Muscle layer of duodenum (tissue), 2 donors: Measurements from ENCODE around the gene HEATR3.
A peak's percentile ranks its signal among the peaks of the same experiment; 100 is the strongest.

ENCODE experiments used
- H3K27ac ChIP-seq: one replicate; pipeline ENCODE4 v1.7.0; 2013; ENCODE audit warnings: mild to moderate bottlenecking, low read length
- H3K27me3 ChIP-seq: one replicate; pipeline ENCODE4 v1.7.0; 2013; ENCODE audit warnings: low read depth, mild to moderate bottlenecking, control low read depth, low read length
- H3K36me3 ChIP-seq, 2 donors: one replicate each; pipeline ENCODE4 v1.7.0; 2013; ENCODE audit warnings: low read length in 2 of 2, control low read depth in 1 of 2, mild to moderate bottlenecking in 1 of 2; ENCODE audit not compliant: insufficient read depth in 2 of 2, control insufficient read depth in 1 of 2
- H3K4me1 ChIP-seq, 2 donors: one replicate each; pipeline ENCODE4 v1.7.0; 2013; ENCODE audit warnings: low read length in 2 of 2, mild to moderate bottlenecking in 2 of 2, control low read depth in 1 of 2, moderate library complexity in 1 of 2; ENCODE audit not compliant: insufficient read depth in 2 of 2, control insufficient read depth in 1 of 2
- H3K4me3 ChIP-seq, 2 donors: one replicate each; pipeline ENCODE4 v1.7.0; 2013; ENCODE audit warnings: low read length in 2 of 2, low read depth in 1 of 2, mild to moderate bottlenecking in 1 of 2
- H3K9me3 ChIP-seq, 2 donors: one replicate each; pipeline ENCODE4 v1.7.0; 2013; ENCODE audit warnings: low read length in 2 of 2, control low read depth in 1 of 2, mild to moderate bottlenecking in 1 of 2; ENCODE audit not compliant: control insufficient read depth in 1 of 2
- donor health status: healthy.

The HEATR3 gene

DNA sequence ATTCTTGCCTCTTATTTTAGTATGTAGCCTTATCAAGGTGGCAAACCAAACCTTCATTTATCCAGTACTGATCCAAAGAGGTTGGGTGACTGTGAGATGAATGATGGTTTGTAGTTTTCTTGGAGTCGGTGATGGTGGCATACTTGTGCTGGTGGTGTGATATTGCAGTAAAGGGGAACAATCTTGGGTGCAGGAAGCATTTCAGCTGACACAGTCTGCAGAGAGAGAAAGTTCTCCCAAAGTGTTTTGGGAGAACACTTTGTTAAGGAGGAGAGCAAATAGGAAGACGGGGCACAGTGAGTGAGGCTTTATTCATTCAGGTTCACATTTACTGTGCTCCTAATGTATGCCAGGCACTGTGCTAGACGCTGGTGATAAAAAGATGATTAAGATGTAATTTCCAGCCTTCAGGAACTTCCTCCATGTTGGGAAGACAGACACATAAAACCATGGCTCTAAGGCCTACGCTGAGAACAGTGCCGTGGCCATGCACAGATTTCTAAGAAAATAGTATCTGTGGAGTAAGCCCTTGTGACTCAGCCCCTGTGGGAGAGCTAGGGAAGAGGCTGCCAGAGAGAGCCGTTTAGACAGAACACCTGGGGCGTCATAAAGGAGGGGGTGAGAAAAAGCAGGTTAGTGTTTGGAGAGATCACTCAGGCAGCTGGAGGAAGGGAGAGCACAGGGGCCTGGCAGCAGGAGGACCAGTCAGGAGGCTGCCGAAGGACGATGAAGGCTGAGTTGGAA is 13.8 kb downstream of the HEATR3 start:
- no peaks in the 10 kb centered on the region for H3K4me1 ChIP-seq
- H3K27me3 ChIP-seq: no peaks in the 10 kb centered on the region
- no peak overlapping the region for H3K27ac ChIP-seq
- no peaks in the 10 kb centered on the region for H3K9me3 ChIP-seq
- peaks cover 36 to 43% of the 10 kb centered on the region in 2 donors for H3K36me3 ChIP-seq
- no peak overlapping the region for H3K4me3 ChIP-seq

DNA sequence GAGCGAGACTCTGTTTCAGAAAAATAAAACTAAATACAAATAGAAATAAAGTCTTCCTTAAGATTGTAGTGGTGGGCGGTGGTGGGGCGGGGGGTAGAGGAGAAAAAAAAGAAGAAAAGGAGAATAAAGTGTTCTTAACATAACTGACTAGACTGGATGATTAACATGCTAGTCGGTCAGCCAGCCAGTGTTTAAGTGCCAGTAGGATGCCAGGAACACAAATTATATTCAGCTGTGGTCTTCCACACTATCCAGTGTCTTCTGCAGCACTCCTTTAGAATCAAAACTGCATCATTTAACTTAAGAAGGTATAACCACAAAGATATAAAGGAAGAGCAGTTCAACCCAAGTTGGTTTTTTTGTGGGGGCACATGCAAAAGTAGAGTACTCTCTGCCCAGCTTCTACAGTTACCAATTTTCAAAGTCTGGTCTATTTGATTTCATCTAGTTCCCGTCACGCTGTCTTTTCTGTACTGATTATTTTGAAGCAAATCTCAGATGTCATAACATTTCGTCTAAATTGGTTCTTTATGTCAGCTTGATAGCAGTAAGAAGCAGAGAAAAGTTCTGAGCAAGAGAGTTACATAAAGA is 15.8 kb downstream of the HEATR3 start:
- Histone ChIP-seq H3K4me1 (no peaks in the 10 kb centered on the region), H3K27me3 (no peaks in the 10 kb centered on the region), H3K4me3 (no peak overlapping the region), H3K36me3 (peaks cover 54 to 56% of the 10 kb centered on the region in 2 donors), H3K9me3 (no peaks in the 10 kb centered on the region), H3K27ac (no peak overlapping the region)

DNA sequence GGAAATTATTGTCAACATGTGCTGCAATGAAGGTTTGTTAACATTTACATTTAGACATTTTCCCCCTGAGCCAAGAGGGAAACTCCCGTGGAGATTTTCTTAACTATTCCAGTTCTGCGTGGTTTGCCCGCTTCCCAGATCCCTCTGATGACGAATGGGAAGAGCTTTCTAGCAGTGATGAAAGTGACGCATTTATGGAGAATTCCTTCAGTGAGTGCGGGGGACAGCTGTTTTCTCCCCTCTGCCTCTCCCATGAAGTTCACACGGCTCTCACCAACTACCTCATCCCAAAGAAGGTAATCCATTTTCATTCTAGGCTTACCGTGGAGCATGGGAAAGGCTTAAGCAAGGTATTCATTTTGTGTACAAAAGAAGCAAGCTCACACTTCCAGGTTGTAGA is 18.2 kb downstream of the HEATR3 start:
- H3K27me3 ChIP-seq: no peaks in the 10 kb centered on the region
- no peak overlapping the region for H3K4me3 ChIP-seq
- no peak overlapping the region for H3K27ac ChIP-seq
- H3K4me1 ChIP-seq: no peaks in the 10 kb centered on the region
- H3K9me3 ChIP-seq: no peaks in the 10 kb centered on the region
- H3K36me3 ChIP-seq: peaks cover 58% of the 10 kb centered on the region in 2 donors

DNA sequence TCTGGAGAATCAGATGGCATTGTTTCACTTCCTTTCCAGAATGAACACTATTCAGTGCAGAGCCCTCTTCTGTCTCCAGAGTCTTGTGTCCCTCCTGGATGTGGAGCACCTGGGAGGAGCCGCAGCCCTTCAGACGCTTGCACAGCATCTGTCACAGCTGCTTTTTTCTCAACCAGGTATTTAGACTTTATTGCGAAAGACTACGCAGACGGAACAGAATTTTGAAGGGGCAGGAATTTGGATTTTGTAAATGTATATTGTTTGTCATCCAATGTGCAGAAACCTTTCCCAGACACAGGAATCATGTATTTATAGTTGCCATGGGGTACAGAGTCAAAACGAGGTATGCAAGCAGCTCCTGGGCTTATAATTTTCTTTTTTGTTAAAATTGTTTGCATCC is 20.4 kb downstream of the HEATR3 start:
- no peaks in the 10 kb centered on the region for H3K9me3 ChIP-seq
- no peaks in the 10 kb centered on the region for H3K4me1 ChIP-seq
- H3K27me3 ChIP-seq: no peaks in the 10 kb centered on the region
- H3K4me3 ChIP-seq: no peak overlapping the region
- H3K27ac ChIP-seq: no peak overlapping the region
- H3K36me3 ChIP-seq: peaks cover 50 to 54% of the 10 kb centered on the region in 2 donors

DNA sequence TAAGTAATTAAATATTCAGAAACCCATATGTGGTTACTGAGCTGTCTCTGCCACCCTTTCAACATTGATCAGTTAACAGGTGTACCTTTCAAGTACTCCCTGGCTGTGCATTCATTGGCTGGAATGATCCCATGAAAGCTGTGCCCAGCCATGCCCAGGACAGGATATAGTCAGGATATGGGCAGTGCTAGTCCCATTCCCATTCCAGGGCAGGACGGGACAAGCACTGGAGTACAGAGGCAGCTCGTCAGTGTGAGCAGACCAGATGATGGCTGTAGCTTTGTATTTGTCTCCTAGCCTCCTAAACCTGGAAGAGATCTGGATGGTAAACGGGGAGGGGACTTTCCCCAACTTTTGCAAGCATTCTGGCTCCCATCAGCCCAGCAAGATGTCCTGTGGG is 22.5 kb downstream of the HEATR3 start:
- Histone ChIP-seq H3K4me1 (no peaks in the 10 kb centered on the region), H3K36me3 (peaks cover 47 to 50% of the 10 kb centered on the region in 2 donors), H3K27me3 (no peaks in the 10 kb centered on the region), H3K9me3 (no peaks in the 10 kb centered on the region), H3K27ac (no peak overlapping the region), H3K4me3 (no peak overlapping the region)

DNA sequence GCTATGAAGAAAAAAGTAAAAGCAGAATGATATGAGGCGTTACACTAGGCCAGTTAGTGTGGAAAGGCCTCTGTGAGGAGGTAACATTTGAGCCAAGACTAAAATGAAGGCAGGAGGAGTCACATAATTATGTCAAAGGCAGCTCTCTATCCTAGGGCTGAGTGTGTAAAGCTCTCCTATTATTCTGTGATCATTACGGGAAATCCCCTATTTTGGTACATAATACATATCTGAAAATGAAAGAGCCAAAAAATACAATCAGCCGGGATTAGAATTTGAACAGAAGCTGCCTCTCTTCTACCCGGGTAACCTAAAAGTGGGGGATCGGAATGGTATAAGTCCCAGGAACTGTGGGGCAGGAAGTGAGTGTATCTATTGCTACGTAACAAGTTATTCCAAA is 27.1 kb downstream of the HEATR3 start:
- H3K4me1 ChIP-seq: no peaks in the 10 kb centered on the region
- no peak overlapping the region for H3K27ac ChIP-seq
- H3K36me3 ChIP-seq: peaks cover 11 to 15% of the 10 kb centered on the region in 2 donors
- H3K9me3 ChIP-seq: no peaks in the 10 kb centered on the region
- H3K4me3 ChIP-seq: no peak overlapping the region
- no peaks in the 10 kb centered on the region for H3K27me3 ChIP-seq

DNA sequence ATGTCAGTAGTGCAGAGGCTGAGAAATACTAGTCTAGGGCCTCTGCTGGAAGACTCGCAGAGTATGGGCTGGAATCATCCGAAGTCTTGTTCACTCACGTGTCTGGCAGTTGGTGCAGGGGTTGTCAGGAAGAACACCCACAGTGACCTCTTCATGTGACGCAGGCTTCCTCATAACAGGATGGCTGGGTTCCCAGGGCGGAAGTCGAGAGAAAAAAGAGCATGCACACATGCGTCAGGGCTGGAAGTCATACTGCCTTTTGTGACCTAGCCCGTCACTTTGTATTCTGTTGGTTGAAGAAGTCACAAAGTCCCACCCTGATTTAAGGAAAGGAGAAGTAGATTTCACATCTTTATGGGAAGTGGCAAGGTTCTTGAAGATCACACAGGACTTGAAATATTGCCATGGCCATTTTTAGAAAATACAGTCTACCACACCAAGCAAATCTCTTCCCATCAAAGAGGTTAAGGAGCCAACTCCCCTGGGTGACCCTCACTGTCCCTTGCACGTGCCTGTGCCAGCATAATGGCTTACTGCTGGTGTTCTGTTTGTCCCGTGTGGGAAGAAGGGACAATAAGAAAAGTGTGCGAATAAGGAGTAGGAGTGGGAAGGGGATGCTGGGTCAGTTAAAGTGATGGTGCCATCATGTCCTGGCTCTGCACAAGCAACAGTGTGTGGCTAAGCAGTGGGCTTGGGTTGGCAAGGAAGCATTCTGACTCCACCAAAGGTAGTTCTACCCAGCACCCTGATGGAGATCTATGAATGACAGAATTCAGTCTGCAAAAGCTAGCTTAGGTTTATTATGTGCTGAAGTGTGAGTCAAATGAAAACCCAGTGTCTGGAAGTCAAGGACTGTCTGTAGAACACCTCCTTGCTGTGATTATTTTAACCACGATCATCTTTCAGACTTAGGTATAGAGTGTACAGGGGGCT is 28.1 kb downstream of the HEATR3 start:
- Histone ChIP-seq H3K27me3 (no peaks in the 10 kb centered on the region), H3K36me3 (peaks cover 5 to 8% of the 10 kb centered on the region in 2 donors), H3K9me3 (no peaks in the 10 kb centered on the region), H3K27ac (peak overlapping the region; percentile 57), H3K4me3 (no peak overlapping the region), H3K4me1 (no peaks in the 10 kb centered on the region)

DNA sequence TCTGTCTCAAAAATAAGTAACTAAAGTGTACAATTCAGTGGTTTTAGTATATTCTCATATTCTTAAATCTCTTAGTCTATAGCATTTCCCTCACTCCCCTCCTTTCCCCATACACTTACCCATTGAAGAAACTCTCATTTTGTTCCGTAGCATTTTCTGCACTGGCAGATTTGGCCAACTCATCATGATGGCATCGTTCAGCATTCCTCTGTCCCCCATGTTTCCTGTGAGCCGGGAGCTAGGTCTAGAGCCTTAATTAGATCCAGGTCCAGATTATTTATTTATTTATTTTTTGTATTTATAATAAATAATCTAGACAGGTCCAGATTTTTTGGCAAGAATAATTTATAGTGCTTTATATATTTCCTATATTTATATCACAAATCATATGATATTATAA is 31.0 kb downstream of the HEATR3 start:
- no peaks in the 10 kb centered on the region for H3K27me3 ChIP-seq
- no peak overlapping the region for H3K27ac ChIP-seq
- no peaks in the 10 kb centered on the region for H3K4me1 ChIP-seq
- H3K9me3 ChIP-seq: no peaks in the 10 kb centered on the region
- H3K36me3 ChIP-seq: peaks cover 8 to 24% of the 10 kb centered on the region in 2 donors
- H3K4me3 ChIP-seq: no peak overlapping the region

DNA sequence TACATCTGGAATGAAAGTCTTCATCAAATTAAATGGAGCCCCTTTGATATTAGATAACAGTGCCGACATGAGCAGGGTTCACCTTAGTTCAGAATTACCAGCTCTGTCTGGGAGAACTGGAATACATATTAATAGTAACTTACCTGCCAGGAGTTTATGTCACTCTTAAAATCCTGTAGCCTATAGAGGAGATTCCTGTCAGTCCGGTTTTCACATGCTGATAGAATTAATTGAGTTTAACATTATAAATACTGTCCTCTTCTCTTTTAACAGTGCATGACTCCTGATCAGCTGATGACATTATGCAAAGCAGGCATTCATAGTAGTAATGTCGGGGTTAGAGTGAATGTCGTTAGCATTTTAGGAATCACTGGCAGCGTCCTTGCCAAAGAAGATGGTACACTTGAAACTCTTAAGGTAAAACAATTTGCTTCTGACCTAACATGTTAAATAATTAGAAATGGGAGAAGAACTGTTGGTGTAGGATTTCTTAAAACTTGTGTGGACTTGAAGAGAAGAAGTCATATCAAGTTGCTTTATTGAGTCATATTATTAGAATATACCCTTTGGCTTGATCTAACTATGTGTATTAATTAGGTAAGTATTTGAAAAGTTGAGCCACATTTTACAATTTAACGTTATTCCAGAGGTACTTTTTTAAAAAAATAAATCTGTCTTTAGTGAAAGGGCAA is 34.3 kb downstream of the HEATR3 start:
- Histone ChIP-seq H3K4me1 (no peaks in the 10 kb centered on the region), H3K36me3 (peaks cover 22 to 52% of the 10 kb centered on the region in 2 donors), H3K27ac (no peak overlapping the region), H3K27me3 (no peaks in the 10 kb centered on the region), H3K9me3 (no peaks in the 10 kb centered on the region), H3K4me3 (no peak overlapping the region)

DNA sequence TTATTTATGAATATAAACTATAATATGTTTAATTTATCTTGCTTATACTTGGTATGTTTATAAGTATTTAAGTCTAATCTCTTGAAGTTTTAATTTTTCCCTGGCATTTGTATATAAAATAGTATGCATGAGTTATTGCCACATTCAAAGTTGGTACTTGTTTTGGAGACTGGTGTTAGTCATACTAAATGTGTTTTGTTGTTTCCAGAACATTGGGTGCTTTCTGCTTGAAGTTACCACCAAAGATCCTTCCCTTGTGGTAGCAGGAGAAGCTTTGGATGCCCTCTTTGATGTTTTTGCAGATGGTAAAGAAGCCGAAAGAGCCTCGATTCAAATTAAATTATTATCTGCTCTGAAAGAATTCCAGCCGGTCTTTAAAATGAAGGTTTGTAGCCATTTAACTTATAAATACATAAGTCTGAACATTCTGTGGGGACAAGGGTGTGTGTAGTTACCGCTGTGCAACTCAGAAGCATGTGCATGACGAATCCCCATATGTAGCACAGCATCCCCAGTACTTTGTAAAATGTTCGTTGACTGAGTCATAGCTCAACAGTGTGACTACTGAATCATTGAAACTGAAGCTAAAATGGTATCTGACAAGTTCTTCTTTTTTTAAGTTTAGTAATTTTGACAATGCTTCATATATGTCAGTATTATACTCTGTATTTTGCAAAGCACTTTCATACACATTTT is 36.4 kb downstream of the HEATR3 start:
- Histone ChIP-seq H3K27me3 (no peaks in the 10 kb centered on the region), H3K4me3 (no peak overlapping the region), H3K4me1 (no peaks in the 10 kb centered on the region), H3K27ac (no peak overlapping the region), H3K36me3 (peaks cover 33 to 65% of the 10 kb centered on the region in 2 donors), H3K9me3 (no peaks in the 10 kb centered on the region)
